B cell (primary cell): ENCODE results near the gene MTUS2. TPM values are rescaled to one million over a fixed set of nuclear protein-coding genes. Genes with fewer than 3 reads are reported as not detected.

Experiments used
- ATAC-seq: fragments of 200-7000 bp; cut with Tn5 transposase; one replicate; pipeline ENCODE4 v1.10.0; 2021; ENCODE audit warnings: low read depth, mild to moderate bottlenecking, moderate number of reproducible peaks, moderate library complexity
- CTCF ChIA-PET: fragments of 350-600 bp; sonication (Branson Sonifier 250); formaldehyde crosslinking; loops from one replicate; lab custom pipeline; 2021; ENCODE audit warnings: antibody characterized with exemption, inconsistent platforms; lab: Charles Lee
- POLR2A ChIA-PET: fragments of 350-600 bp; sonication (Branson Sonifier 250); formaldehyde crosslinking; loops from one replicate; lab custom pipeline; 2021; ENCODE audit warnings: antibody characterized with exemption; lab: Charles Lee
- DNase-seq: peaks from one replicate; pipeline ENCODE4 v3.0.0; 2013
- H2AFZ ChIP-seq: 2 replicates; pipeline ENCODE4 v1.6.1; 2012; ENCODE audit warnings: mild to moderate bottlenecking, low read depth, low read length; ENCODE audit not compliant: insufficient read depth, poor library complexity, severe bottlenecking
- H3K27ac ChIP-seq, 2 donors: 1 replicate in 1 of 2; 2 replicates in 1 of 2; pipeline ENCODE4 v1.5.1; 2012 to 2013; ENCODE audit warnings: low read length in 2 of 2, mild to moderate bottlenecking in 2 of 2, moderate library complexity in 1 of 2
- H3K27me3 ChIP-seq, 4 experiments: fragments of 200-600 bp in 1 of 4; sonication (generic) in 1 of 4; replicated peaks in 1 of 4; 1 replicate in 2 of 4; 2 replicates in 2 of 4; pipeline versions ENCODE4 v1.6.1 to v1.7.0; 2013 to 2016; ENCODE audit warnings: low read length in 3 of 4, mild to moderate bottlenecking in 2 of 4, mixed read lengths in 1 of 4, moderate library complexity in 1 of 4; ENCODE audit not compliant: insufficient read depth in 4 of 4, control insufficient read depth in 3 of 4; ENCODE audit errors: control extremely low read depth in 1 of 4
- H3K36me3 ChIP-seq, 2 experiments: replicated peaks in 1 of 2; 1 replicate in 1 of 2; 2 replicates in 1 of 2; pipeline versions ENCODE4 v1.6.1 to v1.7.1; 2013; ENCODE audit warnings: low read length in 1 of 2; ENCODE audit not compliant: insufficient read depth in 2 of 2, control insufficient read depth in 1 of 2; ENCODE audit errors: control extremely low read depth in 1 of 2, extremely low read depth in 1 of 2
- H3K4me1 ChIP-seq, 2 donors: fragments of 200-600 bp in 1 of 2; sonication (generic) in 1 of 2; 1 replicate in 1 of 2; 2 replicates in 1 of 2; pipeline versions ENCODE4 v1.5.1 to v1.6.1; 2013 to 2017; ENCODE audit warnings: low read length in 2 of 2; ENCODE audit not compliant: control insufficient read depth in 2 of 2, insufficient read depth in 2 of 2
- H3K4me2 ChIP-seq: replicated peaks from 2 replicates; pipeline ENCODE3; 2012; ENCODE audit warnings: mild to moderate bottlenecking, low read depth, low read length; ENCODE audit not compliant: poor library complexity, severe bottlenecking
- H3K4me3 ChIP-seq, 5 experiments: fragments of 200-600 bp in 1 of 5; sonication (generic) in 1 of 5; 1 replicate in 3 of 5; 2 replicates in 2 of 5; pipeline versions ENCODE4 v1.5.1 to v1.7.0; 2011 to 2016; ENCODE audit warnings: low read length in 4 of 5, mild to moderate bottlenecking in 4 of 5, low read depth in 2 of 5, control low read depth in 1 of 5, moderate library complexity in 1 of 5; ENCODE audit not compliant: insufficient read depth in 1 of 5; ENCODE audit errors: control extremely low read depth in 1 of 5, extremely low read depth in 1 of 5
- H3K79me2 ChIP-seq: fragments of 200-600 bp; sonication (generic); one replicate; pipeline ENCODE4 v1.6.0; 2016; ENCODE audit warnings: low read length; ENCODE audit not compliant: control insufficient read depth, insufficient read depth
- H3K9ac ChIP-seq: fragments of 200-600 bp; sonication (generic); 2 replicates; pipeline ENCODE4 v1.6.1; 2017; ENCODE audit warnings: mild to moderate bottlenecking, low read length, moderate library complexity
- H3K9me3 ChIP-seq, 3 donors: one replicate each; pipeline versions ENCODE4 v1.6.1 to v1.7.1; 2013; ENCODE audit warnings: low read length in 2 of 3; ENCODE audit not compliant: control insufficient read depth in 2 of 3, insufficient read depth in 1 of 3; ENCODE audit errors: control extremely low read depth in 1 of 3
- H4K20me1 ChIP-seq: 2 replicates; pipeline ENCODE4 v1.6.0; 2012; ENCODE audit warnings: mild to moderate bottlenecking, low read length; ENCODE audit not compliant: insufficient read depth, control insufficient read depth, poor library complexity, severe bottlenecking
- H3K27ac Mint-ChIP-seq: one replicate; pipeline ENCODE4 v1.8.0; 2021; ENCODE audit warnings: mixed read lengths
- H3K27me3 Mint-ChIP-seq: one replicate; pipeline ENCODE4 v1.8.0; 2021; ENCODE audit warnings: mixed read lengths
- H3K4me1 Mint-ChIP-seq: one replicate; pipeline ENCODE4 v1.8.0; 2021; ENCODE audit warnings: mixed read lengths
- H3K4me3 Mint-ChIP-seq: one replicate; pipeline ENCODE4 v1.8.0; 2021; ENCODE audit warnings: mixed read lengths
- H3K9me3 Mint-ChIP-seq: one replicate; pipeline ENCODE4 v1.8.0; 2022; ENCODE audit warnings: mixed read lengths; ENCODE audit not compliant: insufficient read depth
- CTCF ChIP-seq: fragments of 200-600 bp; IDR thresholded peaks from one replicate; pipeline ENCODE4 v1.8.0; 2022; ENCODE audit warnings: antibody characterized with exemption, mild to moderate bottlenecking
- EZH2 ChIP-seq: IDR thresholded peaks from 2 replicates; pipeline ENCODE4 v1.6.1; 2012; ENCODE audit warnings: borderline replicate concordance, low read depth, mild to moderate bottlenecking, moderate library complexity, low read length; ENCODE audit not compliant: insufficient read depth, poor library complexity, severe bottlenecking
- WGBS: methylation state at CpG from one replicate; pipeline ENCODE4 v1.1.5; 2013; ENCODE audit warnings: missing lambda C conversion rate; ENCODE audit not compliant: insufficient coverage; 5-methylcytosine and 5-hydroxymethylcytosine counted together
- intact Hi-C: fragments of 100-400 bp; cut with micrococcal nuclease; formaldehyde crosslinking; loops from one replicate; pipeline ENCODE4 v1.10.0; 2022
- polyA plus RNA-seq: library from polyadenylated mRNA; depleted of rRNA; stranded (reverse); fragments of >200 nt; gene quantifications from 2 replicates; pipeline ENCODE4 v1.2.3, GENCODE V29; 2012
- total RNA-seq, 2 donors: library from RNA; stranded (reverse); fragments of 120-200 nt in 1 of 2; gene quantifications; 1 replicate in 1 of 2; 2 replicates in 1 of 2; pipeline versions ENCODE4 v1.2.3 to v1.2.4, GENCODE V29; 2013 to 2022

MTUS2 gene
- total and polyA plus RNA-seq, 2 donors (not counting 1 experiment from before 2014, with no cell fraction given) = 0.12 TPM; not detected in 1

- Histone ChIP-seq H3K4me2 (no peak overlapping the region), H3K79me2 (no peaks in the 10 kb centered on the region), H3K27me3 (no peaks in the 10 kb centered on the region), H3K9ac (no peak overlapping the region), H3K4me3 (no peak overlapping the region), H2AFZ (no peak overlapping the region), H3K9me3 (no peaks in the 10 kb centered on the region), H3K27ac (no peak overlapping the region), H3K4me1 (no peaks in the 10 kb centered on the region), H3K36me3 (peaks cover 0 to 50% of the 10 kb centered on the region in 2 experiments), H4K20me1 (no peaks in the 10 kb centered on the region)
- intact Hi-C loops = no loop called here
- Mint-ChIP-seq H3K4me1 (no peaks in the 10 kb centered on the region), H3K27me3 (no peaks in the 10 kb centered on the region), H3K9me3 (no peaks in the 10 kb centered on the region), H3K4me3 (no peak overlapping the region), H3K27ac (no peak overlapping the region)
- WGBS = 89% methylated on average over 13 of the region's 13 CpGs
- ChIA-PET POLR2A (no interaction called here), CTCF (interaction anchor here (0.6 kb wide), 1 partner anchor 40 kb away, joined by 4 read pairs; no protein-coding TSS in a partner anchor)
- no peak for TF ChIP-seq EZH2
- no peak for TF ChIP-seq CTCF
- no peak for ATAC-seq
- DNase-seq = no peak
Observed at GRCh38 chr13:29514720-29515310, 694.7 kb downstream of the MTUS2 start.

- no peaks in the 10 kb centered on the region for H3K27me3 ChIP-seq
- no peak overlapping the region for H3K27ac ChIP-seq
- Mint-ChIP-seq H3K4me1 (no peaks in the 10 kb centered on the region), H3K27ac (no peak overlapping the region), H3K9me3 (no peaks in the 10 kb centered on the region), H3K4me3 (no peak overlapping the region), H3K27me3 (no peaks in the 10 kb centered on the region)
- 98% methylated on average over 6 of the region's 7 CpGs for WGBS
- no peaks in the 10 kb centered on the region for H3K9me3 ChIP-seq
- POLR2A ChIA-PET = no interaction called here
- peaks cover 0 to 53% of the 10 kb centered on the region in 2 experiments for H3K36me3 ChIP-seq
- no peaks in the 10 kb centered on the region for H3K79me2 ChIP-seq
- H3K4me2 ChIP-seq = no peak overlapping the region
- no peak overlapping the region for H2AFZ ChIP-seq
- H4K20me1 ChIP-seq = no peaks in the 10 kb centered on the region
- H3K4me3 ChIP-seq = no peak overlapping the region
- TF ChIP-seq EZH2 = no peak
- no peak for TF ChIP-seq CTCF
- H3K4me1 ChIP-seq = no peaks in the 10 kb centered on the region
- CTCF ChIA-PET = interaction anchor here (0.6 kb wide), 1 partner anchor 40 kb away, joined by 4 read pairs; no protein-coding TSS in a partner anchor
- no peak for ATAC-seq
- intact Hi-C loops = no loop called here
- no peak for DNase-seq
- H3K9ac ChIP-seq = no peak overlapping the region
Observed at GRCh38 chr13:29515372-29515771, 695.2 kb downstream of the MTUS2 start.
